ENCODE data around the gene CD68. TPM values are rescaled to one million over a fixed set of nuclear protein-coding genes. Genes with fewer than 3 reads are reported as not detected.
"Not testable (repeated sequence)": the region's sequence is repeated elsewhere in the genome, so short reads cannot be mapped to it uniquely, and the experiment has no call there.

CD68 gene
- total RNA-seq, 2 donors from 2014 or later: 20.8 to 51.1 TPM

GRCh38 chr17:7625749-7626148 lies 46.3 kb downstream of the CD68 start:
- H3K9me3 Mint-ChIP-seq; H3K27me3 Mint-ChIP-seq; ATAC-seq; H3K4me3 Mint-ChIP-seq; H3K36me3 Mint-ChIP-seq; H3K27ac Mint-ChIP-seq; DNase-seq (ENCODE audit: low spot score): not testable (repeated sequence)
- peaks cover 7 to 10% of the 10 kb centered on the region in 2 donors for H3K4me1 Mint-ChIP-seq (ENCODE audit: low read depth in 2 of 2)

- Mint-ChIP-seq H3K9me3 (no peaks in the 10 kb centered on the region), H3K36me3 (no peaks in the 10 kb centered on the region), H3K27ac (peak overlapping the region in 1 of 2 donors; percentile 86), H3K27me3 (no peaks in the 10 kb centered on the region), H3K4me1 (ENCODE audit: low read depth in 2 of 2) (peaks cover 7 to 10% of the 10 kb centered on the region in 2 donors), H3K4me3 (peak overlapping the region; percentile 90)
- ATAC-seq: no peak
- DNase-seq (ENCODE audit: low spot score): no peak
Measured at GRCh38 chr17:7626307-7626706, 46.9 kb downstream of the CD68 start.

GRCh38 chr17:7626956-7627249 lies 47.5 kb downstream of the CD68 start:
- no peaks in the 10 kb centered on the region for H3K36me3 Mint-ChIP-seq
- no peaks in the 10 kb centered on the region for H3K27me3 Mint-ChIP-seq
- peak overlapping the region; percentile 90 for H3K4me3 Mint-ChIP-seq
- DNase-seq (ENCODE audit: low spot score) (no peak), ATAC-seq (no peak)
- no peaks in the 10 kb centered on the region for H3K9me3 Mint-ChIP-seq
- peak overlapping the region; percentile 50 to 86 for H3K27ac Mint-ChIP-seq
- peaks cover 7 to 10% of the 10 kb centered on the region in 2 donors for H3K4me1 Mint-ChIP-seq (ENCODE audit: low read depth in 2 of 2)

DNA sequence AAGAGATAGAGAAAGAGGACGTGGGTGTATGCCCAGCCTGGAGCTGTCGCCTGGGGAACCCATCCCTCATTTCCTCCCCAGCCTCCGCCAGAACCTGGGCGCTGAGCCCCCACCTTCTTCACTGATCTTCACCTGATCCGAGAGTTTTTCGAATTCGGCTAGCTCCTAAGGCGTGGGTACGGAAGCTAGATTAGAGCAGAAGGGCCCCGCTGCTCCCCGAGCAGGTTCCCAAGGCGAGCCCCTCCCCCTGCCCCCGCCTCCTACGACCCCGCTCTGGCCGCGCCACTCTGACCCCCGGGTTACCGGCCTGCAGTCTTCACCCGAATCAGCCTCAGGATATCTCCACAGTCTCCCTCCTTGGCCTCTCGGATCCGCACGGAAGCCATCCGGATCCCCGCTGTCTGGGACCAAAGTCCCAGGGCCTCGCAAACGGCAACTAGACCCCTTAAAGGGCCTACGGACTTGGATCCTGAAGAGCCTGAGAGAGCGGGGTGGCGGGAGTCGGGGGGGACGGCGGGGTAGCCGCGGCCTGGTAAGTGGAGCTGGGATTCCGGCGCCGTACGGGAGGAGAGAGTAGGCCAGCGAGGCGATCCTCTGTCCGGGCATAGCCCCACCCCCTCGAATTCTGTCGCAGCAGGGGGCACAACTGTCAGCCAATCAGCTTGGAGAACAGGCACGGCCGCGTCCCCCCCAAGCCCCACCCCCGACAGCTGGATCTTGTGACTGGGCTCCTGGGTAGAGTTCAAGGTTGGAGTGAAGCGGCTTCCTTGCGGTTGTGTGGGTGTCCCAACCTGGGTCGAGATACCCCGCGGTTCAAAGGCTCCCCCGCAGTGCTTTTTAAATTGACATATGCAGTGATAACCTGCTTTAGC lies 48.0 kb downstream of the CD68 start, which contains the start of gene SAT2:
Gene SAT2 (minus strand): TSS at position 572 of the 872 bp plus-strand sequence. CDS start 186 bp downstream, at position 386.
- no peaks in the 10 kb centered on the region for H3K9me3 Mint-ChIP-seq
- no peaks in the 10 kb centered on the region for H3K36me3 Mint-ChIP-seq
- peak within 1 kb of the TSS; percentile 50 to 86 for H3K27ac Mint-ChIP-seq
- peak; percentile 99 for ATAC-seq
- peak within 1 kb of the TSS; percentile 90 for H3K4me3 Mint-ChIP-seq
- DNase-seq (ENCODE audit: low spot score): peak; percentile 92
- peaks cover 7 to 10% of the 10 kb centered on the region in 2 donors for H3K4me1 Mint-ChIP-seq (ENCODE audit: low read depth in 2 of 2)
- H3K27me3 Mint-ChIP-seq: no peaks in the 10 kb centered on the region

GRCh38 chr17:7629939-7630571 lies 50.6 kb downstream of the CD68 start, which contains the start of gene SHBG:
Gene SHBG, plus strand, starts transcription at chr17:7630135. Its CDS starts 38 bp downstream, at chr17:7630173.
- no peak within 1 kb of the TSS for H3K27ac Mint-ChIP-seq
- DNase-seq (ENCODE audit: low spot score) (no peak), ATAC-seq (no peak)
- H3K9me3 Mint-ChIP-seq: no peaks in the 10 kb centered on the region
- no peaks in the 10 kb centered on the region for H3K27me3 Mint-ChIP-seq
- H3K36me3 Mint-ChIP-seq: no peaks in the 10 kb centered on the region
- peaks cover 7 to 10% of the 10 kb centered on the region in 2 donors for H3K4me1 Mint-ChIP-seq (ENCODE audit: low read depth in 2 of 2)
- H3K4me3 Mint-ChIP-seq: no peak within 1 kb of the TSS

Other genes starting within 250 kb of the CD68 start
- 100 to 1,000 TPM; 240 to 419 TPM for gene ACAP1, start 243.1 kb upstream of the CD68 start, total RNA-seq
- gene KCTD11, start 227.5 kb upstream of the CD68 start, total RNA-seq: 10 to 100 TPM in 1 of 2 donors, 1 to 10 TPM in 1; 6.7 to 13.0 TPM
- gene TMEM95, start 224.5 kb upstream of the CD68 start, total RNA-seq: not detected
- under 1 TPM in 1 of 2 donors, not detected in 1; 0.36 TPM for gene TNK1, start 198.5 kb upstream of the CD68 start, total RNA-seq
- 10 to 100 TPM; 32.2 to 48.4 TPM for gene PLSCR3, start 185.1 kb upstream of the CD68 start, total RNA-seq
- 10 to 100 TPM; 40.1 to 51.1 TPM for gene TMEM256, start 175.5 kb upstream of the CD68 start, total RNA-seq
- gene NLGN2, start 171.8 kb upstream of the CD68 start, total RNA-seq: 1 to 10 TPM; 2.3 to 7.7 TPM
- not detected for gene SPEM1, start 159.3 kb upstream of the CD68 start, total RNA-seq
- gene SPEM2, start 154.0 kb upstream of the CD68 start, total RNA-seq: not detected
- gene SPEM3, start 150.8 kb upstream of the CD68 start, total RNA-seq: not detected
- 10 to 100 TPM; 11.2 to 14.2 TPM for gene TMEM102, start 144.2 kb upstream of the CD68 start, total RNA-seq
- gene FGF11, start 140.1 kb upstream of the CD68 start, total RNA-seq: 1 to 10 TPM; 1.9 to 4.5 TPM
- 10 to 100 TPM; 10.4 to 13.7 TPM for gene CHRNB1, start 134.6 kb upstream of the CD68 start, total RNA-seq
- gene ZBTB4, start 100.0 kb upstream of the CD68 start, total RNA-seq: 10 to 100 TPM; 19.7 to 26.1 TPM
- gene SLC35G6, start 98.2 kb upstream of the CD68 start, total RNA-seq: not detected
- gene POLR2A, start 95.3 kb upstream of the CD68 start, total RNA-seq: 100 to 1,000 TPM; 212 to 283 TPM
- 10 to 100 TPM; 54.9 to 69.3 TPM for gene TNFSF12, start 30.6 kb upstream of the CD68 start, total RNA-seq
- 1 to 10 TPM; 3.1 to 6.8 TPM for gene TNFSF13, start 20.9 kb upstream of the CD68 start, total RNA-seq
- gene SENP3, start 17.7 kb upstream of the CD68 start, total RNA-seq: 10 to 100 TPM; 56.2 to 90.1 TPM
- gene MPDU1, start 4.2 kb downstream of the CD68 start, total RNA-seq: 10 to 100 TPM; 82.7 to 95.5 TPM
- under 1 TPM in 1 of 2 donors, not detected in 1; 0.26 TPM for gene SOX15, start 10.5 kb downstream of the CD68 start, total RNA-seq
- 10 to 100 TPM; 42.7 to 56.6 TPM for gene FXR2, start 35.3 kb downstream of the CD68 start, total RNA-seq
- gene SAT2, start 48.2 kb downstream of the CD68 start, total RNA-seq: 10 to 100 TPM; 32.8 to 41.1 TPM
- not detected for gene SHBG, start 50.5 kb downstream of the CD68 start, total RNA-seq
- under 1 TPM in 1 of 2 donors, not detected in 1; 0.25 TPM for gene ATP1B2, start 71.3 kb downstream of the CD68 start, total RNA-seq
- gene TP53, start 107.9 kb downstream of the CD68 start, total RNA-seq: 100 to 1,000 TPM in 1 of 2 donors, 10 to 100 TPM in 1; 98.2 to 112 TPM
- gene WRAP53, start 108.8 kb downstream of the CD68 start, total RNA-seq: 10 to 100 TPM; 19.4 to 48.2 TPM
- not detected for gene EFNB3, start 125.6 kb downstream of the CD68 start, total RNA-seq
- under 1 TPM in 1 of 2 donors, not detected in 1; 0.10 TPM for gene DNAH2, start 138.1 kb downstream of the CD68 start, total RNA-seq

Data from natural killer cell treated with Interleukin-12 subunit alpha and Interleukin-12 subunit beta and Interleukin-15 and Interleukin-18, amount 100 ng/mL, for 72 hours (primary cell).